ENCODE results near the gene MBL2.

GRCh38 chr10:52778511-52779392 lies 6.2 kb upstream of the MBL2 start:
- peak in 1 of 5 experiments; percentile 23 for TF ChIP-seq CTCF (IDR thresholded peaks at IDR 0.05)
- no peak for TF ChIP-seq POLR2A (IDR thresholded peaks at IDR 0.05)

All from transverse colon (tissue), 3 donors.